ENCODE results near the gene SYNE4. TPM values are rescaled to one million over a fixed set of nuclear protein-coding genes. Genes with fewer than 3 reads are reported as not detected.

SYNE4 gene
- total RNA-seq, 1 experiment from 2014 or later, result 48.5 TPM

- no peak for DNase-seq
- H3K27ac Mint-ChIP-seq (ENCODE audit: unreplicated experiment), result no peak overlapping the region
- Histone ChIP-seq H3K9me3 (no peaks in the 10 kb centered on the region), H3K4me1 (no peaks in the 10 kb centered on the region), H3K27me3 (replicated peaks; ENCODE audit: control insufficient read depth, insufficient read depth, low read length) (no peaks in the 10 kb centered on the region), H3K4me3 (ENCODE audit: low read depth, low read length) (no peak overlapping the region), H3K36me3 (ENCODE audit: control insufficient read depth, insufficient read depth, low read length) (no peaks in the 10 kb centered on the region)
- no peak for TF ChIP-seq CTCF (IDR thresholded peaks at IDR 0.05; ENCODE audit: insufficient read depth in 1 of 2, low read depth in 1 of 2, low read length in 1 of 2, severe bottlenecking in 1 of 2, unreplicated experiment in 1 of 2)
- no TSS peak for BruUV-seq (replicated peaks)
- intact Hi-C loops (cut with micrococcal nuclease; ENCODE audit: unreplicated experiment), result no loop called here
- H3K4me1 Mint-ChIP-seq (ENCODE audit: low read depth, unreplicated experiment), result no peaks in the 10 kb centered on the region
- H3K36me3 Mint-ChIP-seq (ENCODE audit: insufficient read depth, unreplicated experiment), result no peaks in the 10 kb centered on the region
- H3K4me3 Mint-ChIP-seq (ENCODE audit: unreplicated experiment), result no peak overlapping the region
- H3K9me3 Mint-ChIP-seq (ENCODE audit: unreplicated experiment), result no peaks in the 10 kb centered on the region
- peaks cover 13% of the 10 kb centered on the region for H3K27me3 Mint-ChIP-seq (ENCODE audit: insufficient read depth, unreplicated experiment)
- POLR2A ChIA-PET, result no interaction called here
- CTCF ChIA-PET, result interaction anchor here (0.6 kb wide), 1 partner anchor 260 kb away, joined by 3 read pairs; no protein-coding TSS in a partner anchor
These were observed 30.3 kb downstream of the SYNE4 start for GRCh38 chr19:35978271-35978670.

GRCh38 chr19:35977446-35978222, 31.0 kb downstream of the SYNE4 start:
- TF ChIP-seq CTCF (IDR thresholded peaks at IDR 0.05; ENCODE audit: insufficient read depth in 1 of 2, low read depth in 1 of 2, low read length in 1 of 2, severe bottlenecking in 1 of 2, unreplicated experiment in 1 of 2), result peak in 1 of 2 experiments; percentile 14
- no TSS peak for BruUV-seq (replicated peaks)
- no peaks in the 10 kb centered on the region for H3K36me3 ChIP-seq (ENCODE audit: control insufficient read depth, insufficient read depth, low read length)
- H3K27me3 ChIP-seq (replicated peaks; ENCODE audit: control insufficient read depth, insufficient read depth, low read length), result no peaks in the 10 kb centered on the region
- DNase-seq, result peak in 1 of 2 experiments; percentile 47
- Mint-ChIP-seq H3K27ac (ENCODE audit: unreplicated experiment) (no peak overlapping the region), H3K27me3 (ENCODE audit: insufficient read depth, unreplicated experiment) (peaks cover 14% of the 10 kb centered on the region), H3K9me3 (ENCODE audit: unreplicated experiment) (no peaks in the 10 kb centered on the region), H3K4me1 (ENCODE audit: low read depth, unreplicated experiment) (no peaks in the 10 kb centered on the region), H3K36me3 (ENCODE audit: insufficient read depth, unreplicated experiment) (no peaks in the 10 kb centered on the region), H3K4me3 (ENCODE audit: unreplicated experiment) (no peak overlapping the region)
- CTCF ChIA-PET, result no interaction called here
- no peaks in the 10 kb centered on the region for H3K9me3 ChIP-seq
- intact Hi-C loops (cut with micrococcal nuclease; ENCODE audit: unreplicated experiment), result no loop called here
- H3K4me1 ChIP-seq, result no peaks in the 10 kb centered on the region
- POLR2A ChIA-PET, result no interaction called here
- no peak overlapping the region for H3K4me3 ChIP-seq (ENCODE audit: low read depth, low read length)

- H3K27ac Mint-ChIP-seq (ENCODE audit: unreplicated experiment), result no peak overlapping the region
- no peaks in the 10 kb centered on the region for H3K36me3 ChIP-seq (ENCODE audit: control insufficient read depth, insufficient read depth, low read length)
- no peaks in the 10 kb centered on the region for H3K4me1 Mint-ChIP-seq (ENCODE audit: low read depth, unreplicated experiment)
- DNase-seq, result peak in 1 of 2 experiments; percentile 46
- no peaks in the 10 kb centered on the region for H3K9me3 Mint-ChIP-seq (ENCODE audit: unreplicated experiment)
- H3K4me1 ChIP-seq, result no peaks in the 10 kb centered on the region
- BruUV-seq (replicated peaks), result no TSS peak
- H3K4me3 Mint-ChIP-seq (ENCODE audit: unreplicated experiment), result no peak overlapping the region
- POLR2A ChIA-PET, result no interaction called here
- H3K9me3 ChIP-seq, result no peaks in the 10 kb centered on the region
- H3K4me3 ChIP-seq (ENCODE audit: low read depth, low read length), result no peak overlapping the region
- peaks cover 11% of the 10 kb centered on the region for H3K27me3 Mint-ChIP-seq (ENCODE audit: insufficient read depth, unreplicated experiment)
- CTCF ChIA-PET, result no interaction called here
- no peaks in the 10 kb centered on the region for H3K36me3 Mint-ChIP-seq (ENCODE audit: insufficient read depth, unreplicated experiment)
- intact Hi-C loops (cut with micrococcal nuclease; ENCODE audit: unreplicated experiment), result loop anchor here (1.0 kb wide), 1 partner anchor 147 kb away; no protein-coding TSS in a partner anchor
- H3K27me3 ChIP-seq (replicated peaks; ENCODE audit: control insufficient read depth, insufficient read depth, low read length), result no peaks in the 10 kb centered on the region
- no peak for TF ChIP-seq CTCF (IDR thresholded peaks at IDR 0.05; ENCODE audit: insufficient read depth in 1 of 2, low read depth in 1 of 2, low read length in 1 of 2, severe bottlenecking in 1 of 2, unreplicated experiment in 1 of 2)
These were observed 32.9 kb downstream of the SYNE4 start for GRCh38 chr19:35975608-35976214.

All from Caco-2 (cell line).